Neuronal stem cell (in vitro differentiated cells): ENCODE results near the gene MAGEA9B. TPM values are rescaled to one million over a fixed set of nuclear protein-coding genes. Genes with fewer than 3 reads are reported as not detected.
A peak's percentile ranks its signal among the peaks of the same experiment; 100 is the strongest.
"Not testable (repeated sequence)": the region's sequence is repeated elsewhere in the genome, so short reads cannot be mapped to it uniquely, and the experiment has no call there.

Experiments used
- DNase-seq: peaks from one replicate; pipeline ENCODE4 v3.0.0-alpha.2; 2013; ENCODE audit warnings: low spot score
- H2AFZ ChIP-seq: one replicate; pipeline ENCODE4 v1.6.1; 2013; ENCODE audit warnings: mild to moderate bottlenecking, low read length, inconsistent platforms
- H2AK5ac ChIP-seq: 2 replicates; pipeline ENCODE4 v1.6.1; 2013; ENCODE audit warnings: low read depth, mild to moderate bottlenecking, inconsistent platforms, low read length, moderate library complexity, mixed read lengths
- H2BK120ac ChIP-seq: 2 replicates; pipeline ENCODE4 v1.6.1; 2013; ENCODE audit warnings: low read depth, mild to moderate bottlenecking, inconsistent platforms, low read length, moderate library complexity, mixed read lengths
- H2BK12ac ChIP-seq: one replicate; pipeline ENCODE4 v1.6.1; 2013; ENCODE audit warnings: low read length, inconsistent platforms
- H2BK15ac ChIP-seq: 2 replicates; pipeline ENCODE4 v1.6.1; 2013; ENCODE audit warnings: mild to moderate bottlenecking, low read length, inconsistent platforms, mixed read lengths
- H2BK5ac ChIP-seq: one replicate; pipeline ENCODE4 v1.6.1; 2013; ENCODE audit warnings: inconsistent platforms, mild to moderate bottlenecking, low read length, moderate library complexity
- H3K14ac ChIP-seq: one replicate; pipeline ENCODE4 v1.6.1; 2013; ENCODE audit warnings: low read length, inconsistent platforms
- H3K18ac ChIP-seq: 2 replicates; pipeline ENCODE4 v1.6.1; 2013; ENCODE audit warnings: low read length, inconsistent platforms
- H3K23ac ChIP-seq: 2 replicates; pipeline ENCODE4 v1.6.1; 2013; ENCODE audit warnings: low read depth, mild to moderate bottlenecking, mixed read lengths, low read length, inconsistent platforms; ENCODE audit not compliant: poor library complexity
- H3K27ac ChIP-seq: replicated peaks from 3 replicates; pipeline ENCODE4 v1.5.1; 2013; ENCODE audit warnings: low read length, inconsistent platforms
- H3K27me3 ChIP-seq, 3 experiments: 2 replicates each; pipeline ENCODE4 v1.6.1; 2013; ENCODE audit warnings: low read length in 3 of 3, mild to moderate bottlenecking in 2 of 3, inconsistent platforms in 1 of 3, low read depth in 1 of 3, mixed read lengths in 1 of 3, moderate library complexity in 1 of 3; ENCODE audit not compliant: control insufficient read depth in 3 of 3, insufficient read depth in 3 of 3
- H3K36me3 ChIP-seq, 2 donors: replicated peaks in 1 of 2; 2 replicates each; pipeline ENCODE4 v1.6.1; 2013; ENCODE audit warnings: low read length in 2 of 2; ENCODE audit not compliant: control insufficient read depth in 2 of 2, insufficient read depth in 2 of 2
- H3K4ac ChIP-seq: 2 replicates; pipeline ENCODE4 v1.6.1; 2013; ENCODE audit warnings: inconsistent platforms, mild to moderate bottlenecking, low read length, moderate library complexity
- H3K4me1 ChIP-seq, 2 donors: 1 replicate in 1 of 2; 2 replicates in 1 of 2; pipeline ENCODE4 v1.6.1; 2013; ENCODE audit warnings: low read length in 2 of 2, low read depth in 1 of 2; ENCODE audit not compliant: control insufficient read depth in 2 of 2, insufficient read depth in 1 of 2
- H3K4me2 ChIP-seq: one replicate; pipeline ENCODE4 v1.6.1; 2013; ENCODE audit warnings: mild to moderate bottlenecking, low read length, inconsistent platforms; ENCODE audit not compliant: insufficient read depth, poor library complexity, severe bottlenecking
- H3K4me3 ChIP-seq, 2 donors: 2 replicates each; pipeline ENCODE4 v1.5.1; 2013; ENCODE audit warnings: low read length in 2 of 2, mild to moderate bottlenecking in 2 of 2, inconsistent platforms in 1 of 2, moderate library complexity in 1 of 2
- H3K79me1 ChIP-seq: one replicate; pipeline ENCODE4 v1.6.1; 2013; ENCODE audit warnings: low read depth, mild to moderate bottlenecking, inconsistent platforms, low read length, moderate library complexity
- H3K9ac ChIP-seq: one replicate; pipeline ENCODE4 v1.6.1; 2013; ENCODE audit warnings: mild to moderate bottlenecking, low read depth, low read length, inconsistent platforms; ENCODE audit not compliant: poor library complexity
- H3K9me3 ChIP-seq, 2 donors: replicated peaks in 1 of 2; 2 replicates each; pipeline versions ENCODE3 to v1.6.1; 2013; ENCODE audit warnings: low read length in 2 of 2, mild to moderate bottlenecking in 2 of 2, inconsistent platforms in 1 of 2, low read depth in 1 of 2, mixed read lengths in 1 of 2, moderate library complexity in 1 of 2; ENCODE audit not compliant: control insufficient read depth in 2 of 2, insufficient read depth in 1 of 2
- H4K8ac ChIP-seq: one replicate; pipeline ENCODE4 v1.6.1; 2013; ENCODE audit warnings: low read depth, mild to moderate bottlenecking, inconsistent platforms, low read length, moderate library complexity
- H4K91ac ChIP-seq: one replicate; pipeline ENCODE4 v1.6.1; 2013; ENCODE audit warnings: low read length, low read depth, mild to moderate bottlenecking, inconsistent platforms; ENCODE audit not compliant: poor library complexity
- WGBS, 2 donors: extraction: QIAGEN DNeasy Blood & Tissue Kit; methylation state at CpG; one replicate each; pipeline ENCODE4 v1.1.7; 2013; ENCODE audit warnings: missing lambda C conversion rate in 2 of 2, mixed read lengths in 1 of 2; ENCODE audit not compliant: insufficient read length in 2 of 2, insufficient replicate concordance in 1 of 2; ENCODE audit errors: extremely low coverage in 2 of 2; 5-methylcytosine and 5-hydroxymethylcytosine counted together
- polyA plus RNA-seq, 2 experiments: library from polyadenylated mRNA; stranded (reverse); fragments of 200-250 nt; gene quantifications; one replicate each; pipeline ENCODE4 v1.2.3, GENCODE V29; 2013

Gene MAGEA9B, protein sequence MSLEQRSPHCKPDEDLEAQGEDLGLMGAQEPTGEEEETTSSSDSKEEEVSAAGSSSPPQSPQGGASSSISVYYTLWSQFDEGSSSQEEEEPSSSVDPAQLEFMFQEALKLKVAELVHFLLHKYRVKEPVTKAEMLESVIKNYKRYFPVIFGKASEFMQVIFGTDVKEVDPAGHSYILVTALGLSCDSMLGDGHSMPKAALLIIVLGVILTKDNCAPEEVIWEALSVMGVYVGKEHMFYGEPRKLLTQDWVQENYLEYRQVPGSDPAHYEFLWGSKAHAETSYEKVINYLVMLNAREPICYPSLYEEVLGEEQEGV
- 0.04 TPM for polyA plus RNA-seq (2013, experiment 1 of 2)
- not detected for polyA plus RNA-seq (2013, experiment 2 of 2)

DNA sequence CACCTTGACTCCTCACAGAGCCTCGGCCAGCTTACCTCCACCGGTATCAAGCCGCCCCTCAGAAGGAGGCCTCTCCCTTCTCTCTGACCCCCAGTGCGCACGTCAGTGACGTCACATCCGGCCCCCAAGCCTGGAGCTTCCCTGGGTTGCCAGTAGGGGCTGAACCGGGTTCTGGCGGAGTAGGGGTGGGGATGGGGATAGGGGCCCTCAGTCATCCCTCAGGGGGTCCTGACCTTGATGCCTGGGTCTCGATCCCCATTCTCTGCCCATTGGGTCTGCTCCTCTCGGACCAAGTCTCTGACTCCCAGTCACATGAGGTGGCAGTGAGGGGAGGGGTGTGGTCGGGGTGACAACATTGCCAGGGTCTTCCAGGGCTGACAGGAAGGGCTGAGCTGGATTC lies at the start of gene MAGEA9B:
TSS of gene MAGEA9B (minus strand) at position 101 of the 400 bp plus-strand sequence. CDS start 4,280 bp downstream, outside the sequence.
- H3K27me3 ChIP-seq, H3K4ac ChIP-seq, H4K8ac ChIP-seq, H3K23ac ChIP-seq, H4K91ac ChIP-seq, H2BK12ac ChIP-seq, H2AK5ac ChIP-seq, H3K27ac ChIP-seq, H3K36me3 ChIP-seq, H3K79me1 ChIP-seq, DNase-seq, H3K4me2 ChIP-seq, H3K4me3 ChIP-seq, H3K4me1 ChIP-seq, H2BK15ac ChIP-seq, H3K14ac ChIP-seq, H2AFZ ChIP-seq, H3K9me3 ChIP-seq, H3K9ac ChIP-seq, H2BK5ac ChIP-seq, H2BK120ac ChIP-seq, H3K18ac ChIP-seq: not testable (repeated sequence)
- no CpG with 5 or more reads among the region's 12 CpGs for WGBS, 2 donors

DNA sequence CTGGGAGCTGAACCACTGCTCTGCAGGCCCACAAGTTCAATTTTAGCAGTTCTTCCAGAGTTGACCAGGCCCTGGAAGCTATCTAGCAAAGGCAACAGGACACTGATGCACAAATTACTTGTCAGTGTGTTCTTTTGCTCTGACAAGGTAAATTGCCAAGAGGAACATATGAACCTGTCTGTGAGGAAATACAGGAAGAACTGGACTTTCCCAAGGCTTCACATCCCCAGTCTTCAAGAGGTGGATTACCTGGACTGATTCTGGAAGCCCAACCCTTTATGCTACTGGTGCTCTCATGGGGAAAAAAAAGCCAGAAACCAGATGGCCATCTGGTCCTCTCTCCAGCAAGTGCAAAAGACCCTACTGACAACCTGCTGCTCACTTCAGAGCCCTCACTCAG lies 46.3 kb upstream of the MAGEA9B start:
- Histone ChIP-seq H3K14ac (no peak overlapping the region), H2AFZ (no peak overlapping the region), H3K27ac (no peak overlapping the region), H2BK5ac (no peak overlapping the region), H2BK15ac (no peak overlapping the region), H3K9me3 (no peaks in the 10 kb centered on the region), H3K18ac (no peak overlapping the region), H3K36me3 (no peaks in the 10 kb centered on the region), H2BK12ac (no peak overlapping the region), H4K91ac (no peak overlapping the region), H3K9ac (no peak overlapping the region), H3K4me2 (no peak overlapping the region), H3K23ac (no peak overlapping the region), H3K27me3 (peaks cover 0 to 18% (median 3%) of the 10 kb centered on the region in 3 experiments), H4K8ac (no peak overlapping the region), H2BK120ac (no peak overlapping the region), H3K4me3 (no peak overlapping the region), H3K79me1 (peaks cover 1% of the 10 kb centered on the region), H3K4ac (no peak overlapping the region), H2AK5ac (no peak overlapping the region), H3K4me1 (no peaks in the 10 kb centered on the region)
- DNase-seq: no peak

DNA sequence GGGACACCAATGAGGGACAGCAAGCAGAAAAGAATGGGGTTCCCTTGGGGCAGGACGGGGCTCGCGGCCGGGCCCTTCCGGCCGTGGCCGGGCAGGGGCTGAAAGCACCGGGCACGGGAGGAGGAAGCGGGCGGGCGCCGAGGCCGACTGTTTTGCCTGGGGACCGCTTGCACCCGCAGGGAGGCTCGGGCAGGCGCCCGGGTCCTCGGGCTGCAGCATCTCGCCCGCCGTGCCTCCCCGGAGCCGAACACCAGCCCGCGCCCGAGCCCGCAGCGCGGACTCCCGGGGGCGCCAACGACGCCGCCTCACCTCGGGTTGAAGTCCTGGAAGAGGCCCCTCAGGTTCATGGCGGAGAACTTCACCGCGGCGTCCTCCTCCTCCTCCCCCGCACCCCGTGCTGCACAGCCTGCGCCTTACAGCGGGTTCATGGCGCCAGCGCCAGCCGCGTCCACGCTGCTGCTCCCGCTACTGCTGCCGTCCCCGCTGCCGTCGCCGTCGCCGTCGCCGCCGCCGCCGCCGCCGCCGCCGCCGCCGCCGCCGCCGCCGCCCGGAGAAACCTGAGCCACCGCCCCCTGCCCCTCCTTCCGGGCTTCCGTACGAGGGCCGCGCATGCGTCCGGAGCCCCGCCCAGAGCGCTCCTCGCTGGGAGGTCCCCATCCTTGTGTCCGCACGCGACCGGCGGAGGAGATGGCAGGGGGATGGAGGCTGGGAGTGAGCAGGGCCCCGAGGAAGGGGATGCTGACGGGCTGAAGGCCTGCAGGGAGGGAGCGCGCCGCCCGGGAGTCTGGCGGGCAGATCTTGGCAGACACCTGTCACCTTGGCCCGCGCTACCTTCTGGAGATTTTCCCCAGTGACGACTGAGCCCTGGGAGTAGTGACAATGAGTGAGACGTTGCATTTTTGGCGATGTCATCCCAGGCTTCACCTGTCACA lies 44.2 kb upstream of the MAGEA9B start, which contains the start of gene TMEM185A:
TSS of gene TMEM185A (minus strand) at position 559 of the 932 bp plus-strand sequence. CDS start at position 347, 212 bp downstream.
- H2BK12ac ChIP-seq: no peak within 1 kb of the TSS
- no peak within 1 kb of the TSS for H2AK5ac ChIP-seq
- no peak within 1 kb of the TSS for H2BK15ac ChIP-seq
- H3K4me2 ChIP-seq: peak within 1 kb of the TSS; percentile 66
- peaks cover 0 to 19% (median 3%) of the 10 kb centered on the region in 3 experiments for H3K27me3 ChIP-seq
- H4K91ac ChIP-seq: no peak within 1 kb of the TSS
- H2BK120ac ChIP-seq: no peak within 1 kb of the TSS
- H3K27ac ChIP-seq: no peak within 1 kb of the TSS
- H3K36me3 ChIP-seq: no peaks in the 10 kb centered on the region
- H2AFZ ChIP-seq: peak within 1 kb of the TSS; percentile 91
- H2BK5ac ChIP-seq: no peak within 1 kb of the TSS
- H3K18ac ChIP-seq: peak within 1 kb of the TSS; percentile 97
- peak; percentile 69 for DNase-seq
- no peaks in the 10 kb centered on the region for H3K4me1 ChIP-seq
- no peak within 1 kb of the TSS for H4K8ac ChIP-seq
- peak within 1 kb of the TSS; percentile 77 for H3K9ac ChIP-seq
- H3K9me3 ChIP-seq: no peaks in the 10 kb centered on the region
- no CpG with 5 or more reads among the region's 102 CpGs for WGBS, 2 donors
- peak within 1 kb of the TSS; percentile 68 to 96 for H3K4me3 ChIP-seq
- no peak within 1 kb of the TSS for H3K23ac ChIP-seq
- H3K79me1 ChIP-seq: peaks cover 1% of the 10 kb centered on the region
- no peak within 1 kb of the TSS for H3K4ac ChIP-seq
- no peak within 1 kb of the TSS for H3K14ac ChIP-seq
